ENCODE data around the gene VAV1. TPM values are rescaled to one million over a fixed set of nuclear protein-coding genes. Genes with fewer than 3 reads are reported as not detected.

Gene VAV1
- total and polyA plus RNA-seq, 2 of the 8 experiments (the other 6 are each of a cell fraction or from before 2014, with no cell fraction given) = 0.21 to 0.22 TPM

DNA sequence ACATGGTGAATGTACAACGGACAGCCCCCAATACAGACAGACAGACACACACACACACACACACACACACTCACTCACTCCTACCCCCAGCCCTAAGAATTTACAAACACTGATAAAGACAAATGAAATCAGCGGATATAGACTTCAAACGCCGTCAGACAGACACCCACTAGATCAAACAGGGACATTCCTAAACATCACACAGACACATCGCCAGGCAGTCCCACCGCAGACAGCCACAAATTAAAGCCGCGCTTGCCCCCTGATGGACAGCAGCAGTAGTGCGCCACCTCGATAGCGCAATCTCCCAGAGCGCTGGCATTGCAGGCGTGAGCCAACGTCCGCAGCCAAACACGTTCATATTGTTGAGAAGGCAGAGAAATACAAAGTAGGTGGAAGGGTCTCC, 90.2 kb downstream of the VAV1 start (continued):
- TF ChIP-seq, protein P1, sequence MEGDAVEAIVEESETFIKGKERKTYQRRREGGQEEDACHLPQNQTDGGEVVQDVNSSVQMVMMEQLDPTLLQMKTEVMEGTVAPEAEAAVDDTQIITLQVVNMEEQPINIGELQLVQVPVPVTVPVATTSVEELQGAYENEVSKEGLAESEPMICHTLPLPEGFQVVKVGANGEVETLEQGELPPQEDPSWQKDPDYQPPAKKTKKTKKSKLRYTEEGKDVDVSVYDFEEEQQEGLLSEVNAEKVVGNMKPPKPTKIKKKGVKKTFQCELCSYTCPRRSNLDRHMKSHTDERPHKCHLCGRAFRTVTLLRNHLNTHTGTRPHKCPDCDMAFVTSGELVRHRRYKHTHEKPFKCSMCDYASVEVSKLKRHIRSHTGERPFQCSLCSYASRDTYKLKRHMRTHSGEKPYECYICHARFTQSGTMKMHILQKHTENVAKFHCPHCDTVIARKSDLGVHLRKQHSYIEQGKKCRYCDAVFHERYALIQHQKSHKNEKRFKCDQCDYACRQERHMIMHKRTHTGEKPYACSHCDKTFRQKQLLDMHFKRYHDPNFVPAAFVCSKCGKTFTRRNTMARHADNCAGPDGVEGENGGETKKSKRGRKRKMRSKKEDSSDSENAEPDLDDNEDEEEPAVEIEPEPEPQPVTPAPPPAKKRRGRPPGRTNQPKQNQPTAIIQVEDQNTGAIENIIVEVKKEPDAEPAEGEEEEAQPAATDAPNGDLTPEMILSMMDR (IDR thresholded peaks at IDR 0.05; ENCODE audit: control extremely low read depth in 1 of 3, insufficient read depth in 1 of 3, low read depth in 1 of 3, low read length in 3 of 3) = peak; percentile 85 to 97 (median 93)
- TF ChIP-seq, protein P2, sequence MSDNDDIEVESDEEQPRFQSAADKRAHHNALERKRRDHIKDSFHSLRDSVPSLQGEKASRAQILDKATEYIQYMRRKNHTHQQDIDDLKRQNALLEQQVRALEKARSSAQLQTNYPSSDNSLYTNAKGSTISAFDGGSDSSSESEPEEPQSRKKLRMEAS (IDR thresholded peaks at IDR 0.05) = peak; percentile 15; the same call in 1 of the 2 replicates
- TF ChIP-seq HDAC6 (IDR thresholded peaks at IDR 0.05; ENCODE audit: low read depth, low read length) = no peak
- TF ChIP-seq ASH2L (IDR thresholded peaks at IDR 0.05; ENCODE audit: low read length) = no peak
- TF ChIP-seq SP1 (IDR thresholded peaks at IDR 0.05; ENCODE audit: low read depth, low read length) = no peak
- no peak for TF ChIP-seq TCF12 (IDR thresholded peaks at IDR 0.05; ENCODE audit: low read depth, low read length)
- no peak for TF ChIP-seq CHD1 (IDR thresholded peaks at IDR 0.05; ENCODE audit: low read depth, low read length)
- no peak for TF ChIP-seq ZNF274 (IDR thresholded peaks at IDR 0.05; ENCODE audit: borderline replicate concordance, extremely low read depth, low read length)
- TF ChIP-seq CHD2 (IDR thresholded peaks at IDR 0.05; ENCODE audit: low read length) = no peak
- peak; percentile 72 for TF ChIP-seq CEBPB (IDR thresholded peaks at IDR 0.05; ENCODE audit: low read depth, low read length)
- TF ChIP-seq NANOG (IDR thresholded peaks at IDR 0.05; ENCODE audit: insufficient read depth, low read depth, low read length, poor library complexity, severe bottlenecking) = no peak
- TF ChIP-seq HDAC2 (IDR thresholded peaks at IDR 0.05; ENCODE audit: borderline replicate concordance in 1 of 2, low read depth in 2 of 2, low read length in 2 of 2) = no peak
- TF ChIP-seq KDM1A (IDR thresholded peaks at IDR 0.05; ENCODE audit: borderline replicate concordance, low read length) = no peak
- TF ChIP-seq, protein P3, sequence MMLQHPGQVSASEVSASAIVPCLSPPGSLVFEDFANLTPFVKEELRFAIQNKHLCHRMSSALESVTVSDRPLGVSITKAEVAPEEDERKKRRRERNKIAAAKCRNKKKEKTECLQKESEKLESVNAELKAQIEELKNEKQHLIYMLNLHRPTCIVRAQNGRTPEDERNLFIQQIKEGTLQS (IDR thresholded peaks at IDR 0.05; ENCODE audit: insufficient read depth, low read depth, low read length) = no peak
- TF ChIP-seq, protein P4, sequence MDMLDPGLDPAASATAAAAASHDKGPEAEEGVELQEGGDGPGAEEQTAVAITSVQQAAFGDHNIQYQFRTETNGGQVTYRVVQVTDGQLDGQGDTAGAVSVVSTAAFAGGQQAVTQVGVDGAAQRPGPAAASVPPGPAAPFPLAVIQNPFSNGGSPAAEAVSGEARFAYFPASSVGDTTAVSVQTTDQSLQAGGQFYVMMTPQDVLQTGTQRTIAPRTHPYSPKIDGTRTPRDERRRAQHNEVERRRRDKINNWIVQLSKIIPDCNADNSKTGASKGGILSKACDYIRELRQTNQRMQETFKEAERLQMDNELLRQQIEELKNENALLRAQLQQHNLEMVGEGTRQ (IDR thresholded peaks at IDR 0.05; ENCODE audit: low read length) = no peak
- TF ChIP-seq GTF2F1 (IDR thresholded peaks at IDR 0.05; ENCODE audit: borderline replicate concordance, low read depth, low read length) = no peak
- no peak for TF ChIP-seq RNF2 (IDR thresholded peaks at IDR 0.05; ENCODE audit: borderline replicate concordance, low read depth, low read length, missing control alignments, poor library complexity, severe bottlenecking)
- TF ChIP-seq CTBP2 (IDR thresholded peaks at IDR 0.05; ENCODE audit: borderline replicate concordance, insufficient read depth, insufficient read length, low read length) = no peak
- no peak for TF ChIP-seq TBP (IDR thresholded peaks at IDR 0.05; ENCODE audit: low read depth, low read length)

Data from H1 (cell line).